HG03575 (cell line): ENCODE measurements around the gene MXRA8.

ENCODE experiments used
- ATAC-seq: cut with Tn5 transposase; IDR thresholded peaks from one replicate; pipeline ENCODE4 v1.9.1; 2021; ENCODE audit not compliant: unreplicated experiment, insufficient number of reproducible peaks, low FRiP score; ENCODE audit errors: extremely low read depth

The MXRA8 gene

GRCh38 chr1:1354271-1355247 lies 3.8 kb downstream of the MXRA8 start:
- ATAC-seq: no peak

- ATAC-seq: no peak
Observed at GRCh38 chr1:1353389-1354151, 4.8 kb downstream of the MXRA8 start.

- no peak for ATAC-seq
Observed at GRCh38 chr1:1352786-1353388, 5.5 kb downstream of the MXRA8 start.

- ATAC-seq: no peak
Observed at GRCh38 chr1:1351511-1352427, 6.6 kb downstream of the MXRA8 start.

DNA sequence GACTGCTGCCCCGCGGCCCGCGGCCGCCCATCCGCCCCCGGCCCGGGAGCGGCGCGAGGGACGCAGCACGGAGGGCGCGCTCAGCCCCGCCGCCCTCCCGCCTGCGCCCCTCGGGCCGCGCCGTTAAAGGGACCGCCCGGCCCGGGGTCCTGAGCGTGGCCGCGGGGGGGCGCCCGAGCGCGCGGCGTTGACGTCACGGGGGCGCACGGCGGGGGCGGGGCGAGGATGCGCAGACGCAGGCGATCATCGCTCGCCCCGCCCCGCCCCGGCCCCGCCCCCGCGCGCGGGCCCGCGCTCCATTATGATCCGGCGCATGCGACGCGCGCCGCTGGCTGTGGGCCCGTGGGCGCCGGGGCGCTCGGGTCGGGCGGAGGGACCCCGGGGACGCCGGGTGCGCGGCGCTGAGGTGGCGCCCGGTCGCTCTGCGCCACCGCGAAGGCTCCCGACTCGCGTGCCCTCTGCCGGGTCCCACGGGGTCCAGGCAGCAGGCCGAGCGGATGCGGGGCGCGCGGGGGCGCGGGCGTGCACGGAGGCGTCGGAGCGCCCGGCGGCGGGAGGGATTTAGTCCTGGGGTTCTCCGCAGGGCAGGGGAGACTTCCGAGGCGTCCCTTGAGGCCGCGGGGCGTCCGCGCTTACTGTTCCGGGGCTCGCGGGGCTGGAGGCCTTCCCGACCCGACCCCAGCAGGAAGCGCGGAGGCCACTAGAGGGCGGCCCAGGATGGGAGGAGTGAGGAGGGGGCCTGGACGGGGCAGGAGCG lies 8.9 kb downstream of the MXRA8 start, which contains the start of gene DVL1:
Gene DVL1, minus strand, starts transcription at position 163 of the 757 bp plus-strand sequence. CDS start 353 bp downstream, outside the sequence.
- no peak for ATAC-seq

- ATAC-seq: no peak
Observed at GRCh38 chr1:1348420-1349255, 9.7 kb downstream of the MXRA8 start.

GRCh38 chr1:1347663-1348419 lies 10.5 kb downstream of the MXRA8 start:
- ATAC-seq: no peak

- no peak for ATAC-seq
Observed at GRCh38 chr1:1347026-1347595, 11.2 kb downstream of the MXRA8 start.

- ATAC-seq: no peak
Observed at GRCh38 chr1:1346501-1346890, 11.9 kb downstream of the MXRA8 start.

DNA sequence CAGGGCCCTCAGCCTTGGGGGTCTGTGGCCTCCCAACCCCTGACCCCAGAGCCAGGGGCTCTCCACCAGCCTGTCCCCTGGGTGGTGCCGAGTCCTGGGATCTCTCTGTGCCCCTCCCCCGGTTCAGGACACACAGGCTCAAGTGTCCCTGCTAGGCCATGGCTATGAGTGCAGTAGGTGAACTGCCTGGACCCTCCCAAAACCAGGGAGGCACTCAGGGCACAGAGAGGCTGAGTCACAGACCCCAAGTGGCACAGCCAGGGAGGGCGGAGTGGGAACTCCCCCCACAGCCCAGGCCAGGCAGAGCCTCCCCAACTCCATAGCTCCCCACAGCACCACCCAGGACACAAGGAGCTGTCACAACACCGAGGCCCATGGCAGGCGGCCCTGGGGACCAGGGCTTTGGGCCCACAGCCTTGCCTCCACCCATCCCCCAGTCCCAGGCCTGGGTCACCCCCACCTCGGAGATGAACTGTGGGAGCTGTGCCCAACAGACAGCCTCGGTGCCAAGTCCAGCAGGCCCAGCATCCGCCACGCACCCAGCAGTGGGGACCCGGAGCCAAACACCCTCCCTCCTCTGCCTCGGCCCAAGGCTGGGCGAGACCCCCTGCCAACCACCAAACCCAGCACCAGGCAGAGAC lies 12.4 kb downstream of the MXRA8 start:
- ATAC-seq: no peak

GRCh38 chr1:1345384-1345783 lies 13.0 kb downstream of the MXRA8 start:
- no peak for ATAC-seq

- ATAC-seq: no peak
Observed at GRCh38 chr1:1344655-1345361, 13.5 kb downstream of the MXRA8 start.

- no peak for ATAC-seq
Observed at GRCh38 chr1:1343811-1344421, 14.4 kb downstream of the MXRA8 start.

DNA sequence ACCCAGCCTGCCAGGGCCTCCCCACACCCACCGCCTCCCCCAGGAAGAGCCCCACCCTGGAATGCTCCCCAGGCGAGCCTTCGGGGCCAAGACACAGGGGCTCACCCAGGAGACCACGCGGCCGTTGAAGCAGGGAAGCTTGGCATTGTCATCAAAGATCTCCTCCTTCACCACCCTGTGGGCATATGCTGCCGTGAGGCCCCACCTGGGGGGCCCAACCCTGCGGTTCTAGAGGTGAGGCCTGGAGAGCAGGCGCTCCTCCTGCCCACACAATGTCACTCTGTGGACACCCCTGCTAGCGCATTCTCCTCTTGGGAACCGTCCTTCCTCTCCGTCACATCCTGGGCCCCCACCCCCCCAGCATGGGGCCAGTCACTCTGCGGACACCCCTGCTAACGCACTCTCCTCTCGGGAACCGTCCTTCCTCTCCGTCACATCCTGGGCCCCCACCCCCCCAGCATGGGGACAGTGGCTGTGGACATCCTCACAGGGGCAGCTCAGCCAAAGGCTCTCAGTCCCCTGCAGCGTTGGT lies 15.7 kb downstream of the MXRA8 start:
- no peak for ATAC-seq
